K562 treated with DMSO at 1 percent for 24 hours (cell line): ENCODE measurements around the gene MX1. TPM values are rescaled to one million over a fixed set of nuclear protein-coding genes. Genes with fewer than 3 reads are reported as not detected.

Source experiments
- total RNA-seq: library from RNA; unstranded; fragments of 300-600 nt; gene quantifications from 2 replicates; pipeline ENCODE4 v1.2.3, GENCODE V29; 2022; ENCODE audit warnings: low read depth; ENCODE audit not compliant: insufficient read depth

MX1 gene, protein sequence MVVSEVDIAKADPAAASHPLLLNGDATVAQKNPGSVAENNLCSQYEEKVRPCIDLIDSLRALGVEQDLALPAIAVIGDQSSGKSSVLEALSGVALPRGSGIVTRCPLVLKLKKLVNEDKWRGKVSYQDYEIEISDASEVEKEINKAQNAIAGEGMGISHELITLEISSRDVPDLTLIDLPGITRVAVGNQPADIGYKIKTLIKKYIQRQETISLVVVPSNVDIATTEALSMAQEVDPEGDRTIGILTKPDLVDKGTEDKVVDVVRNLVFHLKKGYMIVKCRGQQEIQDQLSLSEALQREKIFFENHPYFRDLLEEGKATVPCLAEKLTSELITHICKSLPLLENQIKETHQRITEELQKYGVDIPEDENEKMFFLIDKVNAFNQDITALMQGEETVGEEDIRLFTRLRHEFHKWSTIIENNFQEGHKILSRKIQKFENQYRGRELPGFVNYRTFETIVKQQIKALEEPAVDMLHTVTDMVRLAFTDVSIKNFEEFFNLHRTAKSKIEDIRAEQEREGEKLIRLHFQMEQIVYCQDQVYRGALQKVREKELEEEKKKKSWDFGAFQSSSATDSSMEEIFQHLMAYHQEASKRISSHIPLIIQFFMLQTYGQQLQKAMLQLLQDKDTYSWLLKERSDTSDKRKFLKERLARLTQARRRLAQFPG
- 0.51 and 1.2 TPM in 2 replicates for total RNA-seq

DNA sequence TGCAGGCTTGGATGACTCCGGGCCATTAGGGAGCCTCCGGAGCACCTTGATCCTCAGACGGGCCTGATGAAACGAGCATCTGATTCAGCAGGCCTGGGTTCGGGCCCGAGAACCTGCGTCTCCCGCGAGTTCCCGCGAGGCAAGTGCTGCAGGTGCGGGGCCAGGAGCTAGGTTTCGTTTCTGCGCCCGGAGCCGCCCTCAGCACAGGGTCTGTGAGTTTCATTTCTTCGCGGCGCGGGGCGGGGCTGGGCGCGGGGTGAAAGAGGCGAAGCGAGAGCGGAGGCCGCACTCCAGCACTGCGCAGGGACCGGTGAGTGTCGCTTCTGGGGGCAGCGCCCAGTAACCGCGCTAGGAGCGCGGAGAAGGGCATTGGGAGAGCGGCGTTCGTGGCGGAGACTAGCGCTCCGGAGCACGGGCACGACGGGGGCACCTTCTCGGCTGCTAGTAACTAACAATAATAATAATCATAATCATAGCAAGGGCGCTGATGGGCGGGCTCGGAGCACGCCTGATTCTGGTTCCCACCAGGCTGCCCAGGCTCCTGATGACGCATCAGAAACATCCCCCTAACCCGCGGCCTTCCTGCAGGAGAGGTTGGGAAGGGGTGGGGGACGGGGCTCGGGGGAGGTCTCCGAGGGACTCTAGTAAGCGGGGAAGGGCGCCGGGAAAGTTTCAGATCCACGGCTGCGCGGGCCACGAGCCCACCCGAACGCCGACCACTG is at the start of gene MX1:
Gene MX1 (plus strand): TSS at position 286 of the 722 bp plus-strand sequence. CDS start 5,832 bp downstream, outside the sequence.

DNA sequence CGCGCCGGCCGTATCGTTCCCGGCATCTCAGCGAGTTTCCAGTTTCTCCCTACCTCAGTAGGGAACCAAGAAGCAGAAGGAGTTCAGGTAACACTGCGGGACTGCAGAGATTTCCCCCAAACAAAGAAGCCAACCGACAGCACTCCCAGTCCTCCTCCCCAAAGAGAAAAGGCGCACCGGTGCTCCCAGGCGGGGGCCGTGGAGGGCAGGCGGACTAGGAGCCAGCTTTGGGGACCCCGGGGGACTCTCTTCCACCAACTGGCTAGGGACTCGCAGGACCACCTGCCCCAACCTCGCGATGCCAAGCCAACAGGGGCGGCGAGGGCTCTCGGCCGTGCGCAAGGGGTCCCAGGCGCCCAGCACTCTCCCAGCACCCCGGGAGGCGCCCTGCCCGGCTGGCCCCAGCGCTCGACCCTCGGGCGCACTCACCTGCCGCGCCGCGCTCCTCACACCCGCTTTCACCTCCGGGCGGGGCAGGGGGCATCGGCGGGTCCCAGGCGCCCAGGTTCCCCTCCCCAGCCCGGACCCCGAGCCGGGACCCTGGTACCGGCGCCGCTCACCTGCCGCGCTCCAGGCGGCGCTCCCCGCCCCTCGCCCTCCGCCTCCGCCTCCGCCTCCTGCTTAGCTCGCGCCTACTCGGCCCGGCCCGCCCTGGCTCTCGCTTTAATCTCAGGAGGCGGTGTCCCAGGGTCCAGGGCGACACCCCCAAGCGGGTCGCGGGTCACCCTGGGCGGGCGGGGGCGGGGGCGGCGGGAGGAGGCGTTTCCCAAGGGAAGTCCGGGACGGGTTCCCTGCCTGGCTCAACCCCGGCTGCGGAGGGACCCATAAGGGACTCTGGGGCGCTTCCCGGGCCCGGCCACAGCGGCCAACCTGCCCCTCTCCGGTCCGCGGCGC is 81.7 kb downstream of the MX1 start, which contains the start of gene TMPRSS2:
Gene TMPRSS2 (minus strand): TSS at position 638 of the 894 bp plus-strand sequence. CDS start 10,025 bp downstream, outside the sequence.

Other genes with a start within 250 kb of the MX1 start
- 0.57 TPM in 1 of 2 replicates, not detected in the other for gene FAM3B, start 109.4 kb upstream of the MX1 start, total RNA-seq
- 3.8 and 4.0 TPM in 2 replicates for gene MX2, start 64.2 kb upstream of the MX1 start, total RNA-seq
- gene TMPRSS2, start 81.9 kb downstream of the MX1 start, total RNA-seq, result not detected in 2 replicates